NCI-H748 (cell line): ENCODE data around the gene SPDYE17.
"Not testable (repeated sequence)": the region's sequence is repeated elsewhere in the genome, so short reads cannot be mapped to it uniquely, and the experiment has no call there.

ENCODE experiments used
- DNase-seq: peaks from one replicate; lab custom pipeline; 2025; ENCODE audit not compliant: unreplicated experiment; lab: John Stamatoyannopoulos, UW

SPDYE17 gene

GRCh38 chr7:76998764-76999450 is 33.3 kb downstream of the SPDYE17 start:
- DNase-seq = not testable (repeated sequence)

DNA sequence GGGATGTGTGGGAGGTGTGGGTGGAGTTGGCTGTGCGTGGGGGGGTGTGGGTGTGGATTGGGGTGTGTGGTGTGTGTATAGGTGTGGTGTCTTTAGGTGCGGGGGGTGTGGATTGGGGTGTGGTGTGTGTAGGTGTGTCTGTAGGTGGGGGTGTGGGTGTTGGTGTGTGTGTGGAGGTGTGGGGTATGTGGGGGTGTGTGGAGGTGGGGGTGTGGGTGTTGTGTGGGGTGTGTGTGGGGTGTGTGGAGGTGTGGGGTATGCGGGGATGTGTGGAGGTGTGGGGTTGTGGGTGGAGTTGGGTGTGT is 33.9 kb downstream of the SPDYE17 start:
- DNase-seq = no peak

- no peak for DNase-seq
Observed at GRCh38 chr7:76997381-76998284, 34.5 kb downstream of the SPDYE17 start.

GRCh38 chr7:76996932-76997331 is 35.2 kb downstream of the SPDYE17 start:
- not testable (repeated sequence) for DNase-seq

GRCh38 chr7:76994286-76994685 is 37.9 kb downstream of the SPDYE17 start:
- not testable (repeated sequence) for DNase-seq

DNA sequence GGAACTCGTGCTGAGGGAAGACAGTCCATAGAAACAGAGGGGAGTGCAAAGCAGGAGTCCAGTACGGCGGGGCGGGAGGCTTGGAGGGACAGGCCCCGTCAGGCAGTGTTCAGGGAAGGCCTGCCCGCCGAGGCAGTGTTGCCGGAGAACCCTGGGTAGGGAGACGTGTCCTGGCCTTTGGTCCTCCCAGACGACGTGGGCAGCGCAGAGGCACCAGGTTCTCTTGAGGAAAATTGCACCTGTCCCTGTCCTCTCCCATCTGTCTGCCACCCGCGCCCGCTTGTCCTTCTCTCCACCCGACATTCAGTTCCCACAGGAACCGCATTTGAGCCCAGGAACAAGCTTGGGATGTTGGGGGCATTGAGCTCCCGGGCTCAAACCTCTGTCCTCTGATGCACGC is 38.3 kb downstream of the SPDYE17 start:
- not testable (repeated sequence) for DNase-seq

DNA sequence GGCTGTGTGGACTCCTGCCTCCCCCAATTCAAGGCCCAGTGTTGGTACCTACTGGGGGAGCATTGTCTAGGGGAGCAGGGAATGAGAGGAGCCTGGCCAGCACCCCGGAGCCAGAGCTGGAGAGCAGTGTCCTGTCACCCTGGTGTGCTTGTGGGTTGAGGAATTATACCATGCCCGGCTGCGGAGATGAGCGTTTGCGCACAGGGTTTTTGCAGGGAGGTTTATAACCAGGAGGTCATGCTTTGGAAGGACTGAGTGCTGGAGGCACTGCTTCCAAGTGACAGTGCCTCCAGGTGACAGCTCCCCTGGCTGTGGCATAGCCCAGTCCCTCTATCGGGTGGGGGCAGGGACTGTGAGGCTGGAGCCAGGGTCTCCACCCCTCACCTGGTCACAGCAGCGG is 39.3 kb downstream of the SPDYE17 start:
- not testable (repeated sequence) for DNase-seq

GRCh38 chr7:76992204-76992603 is 40.0 kb downstream of the SPDYE17 start:
- not testable (repeated sequence) for DNase-seq

DNA sequence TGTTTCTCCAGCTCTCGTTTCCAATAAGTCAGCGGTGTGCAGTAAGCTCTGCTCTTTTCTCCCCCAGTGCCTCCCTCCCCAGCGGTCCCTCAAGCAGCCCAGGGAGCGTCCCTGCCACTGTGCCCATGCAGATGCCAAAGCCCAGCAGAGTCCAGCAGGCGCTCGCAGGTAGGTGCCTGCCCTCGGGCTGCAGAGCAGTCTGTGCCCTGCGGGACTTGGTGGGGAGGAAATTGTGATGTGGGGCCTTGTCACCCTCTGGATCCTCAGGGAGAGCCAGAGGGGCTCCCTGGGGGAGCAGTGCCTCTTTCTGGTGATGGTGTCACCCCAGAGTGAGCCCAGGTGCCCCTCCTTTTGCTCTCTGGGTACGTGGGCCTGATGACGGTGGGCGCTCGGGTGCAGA is 42.0 kb downstream of the SPDYE17 start:
- not testable (repeated sequence) for DNase-seq

GRCh38 chr7:76985924-76986717 is 46.0 kb downstream of the SPDYE17 start:
- not testable (repeated sequence) for DNase-seq

DNA sequence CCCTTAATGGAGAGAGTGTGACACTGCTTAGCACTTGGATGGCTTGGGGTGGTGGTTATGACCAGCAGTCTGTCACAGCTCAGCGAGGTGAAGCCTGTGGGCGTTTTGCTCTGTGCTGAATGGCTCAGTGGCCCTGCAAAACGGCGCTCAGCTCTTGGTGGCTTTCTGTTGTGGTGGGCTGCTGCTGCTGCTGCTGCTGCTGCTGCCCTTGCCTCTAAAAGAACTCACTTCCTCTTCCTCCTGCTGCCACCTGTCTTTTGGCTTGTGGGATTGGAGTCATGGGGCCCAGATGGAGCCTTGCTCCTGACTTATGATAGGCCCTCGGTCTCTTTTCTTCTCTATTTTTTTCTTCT is 47.4 kb downstream of the SPDYE17 start:
- not testable (repeated sequence) for DNase-seq

DNA sequence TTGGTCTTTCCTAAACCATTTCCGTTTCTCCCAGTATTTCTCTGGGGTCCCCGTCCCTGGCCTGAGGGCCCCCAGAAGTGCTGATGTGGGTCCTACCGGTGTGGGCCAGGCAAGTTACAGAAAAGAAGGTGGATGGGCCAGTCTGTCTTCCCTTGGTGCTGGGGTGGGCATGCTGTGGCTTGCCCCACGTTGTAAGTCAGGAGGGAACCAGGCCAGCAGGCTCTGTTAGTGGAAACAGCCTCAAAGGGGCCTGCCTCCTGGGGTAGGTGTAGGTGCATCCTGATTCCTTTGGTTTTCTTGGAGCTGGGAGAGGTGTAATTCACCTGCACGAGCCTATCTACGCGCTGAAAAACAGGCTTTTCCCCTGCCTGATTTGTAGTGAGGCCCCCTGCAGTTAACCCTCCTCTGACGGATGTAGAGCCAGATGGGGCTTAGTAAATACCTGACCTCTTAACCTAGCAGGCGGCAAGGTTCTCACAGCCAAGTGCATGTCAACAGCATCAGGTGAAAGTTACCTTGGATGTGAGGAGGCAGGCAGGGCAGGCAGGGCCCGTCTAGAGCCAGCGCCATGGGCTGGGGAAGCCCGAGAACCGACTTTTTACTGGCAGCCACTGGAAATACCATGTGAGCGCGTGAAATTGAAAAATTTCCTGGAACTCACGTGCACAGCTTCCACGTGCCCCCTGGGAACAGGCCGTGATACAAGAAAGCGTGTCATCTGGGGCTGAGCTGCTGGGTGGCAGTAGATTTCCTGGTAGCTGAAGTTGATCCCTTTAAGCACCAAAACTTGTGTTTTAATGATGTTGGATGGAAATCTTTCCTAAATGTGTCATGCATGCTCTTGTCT is 48.0 kb downstream of the SPDYE17 start:
- DNase-seq = not testable (repeated sequence)

- DNase-seq = not testable (repeated sequence)
Observed at GRCh38 chr7:76983333-76983732, 48.8 kb downstream of the SPDYE17 start.

GRCh38 chr7:76982501-76982900 is 49.7 kb downstream of the SPDYE17 start:
- not testable (repeated sequence) for DNase-seq

DNA sequence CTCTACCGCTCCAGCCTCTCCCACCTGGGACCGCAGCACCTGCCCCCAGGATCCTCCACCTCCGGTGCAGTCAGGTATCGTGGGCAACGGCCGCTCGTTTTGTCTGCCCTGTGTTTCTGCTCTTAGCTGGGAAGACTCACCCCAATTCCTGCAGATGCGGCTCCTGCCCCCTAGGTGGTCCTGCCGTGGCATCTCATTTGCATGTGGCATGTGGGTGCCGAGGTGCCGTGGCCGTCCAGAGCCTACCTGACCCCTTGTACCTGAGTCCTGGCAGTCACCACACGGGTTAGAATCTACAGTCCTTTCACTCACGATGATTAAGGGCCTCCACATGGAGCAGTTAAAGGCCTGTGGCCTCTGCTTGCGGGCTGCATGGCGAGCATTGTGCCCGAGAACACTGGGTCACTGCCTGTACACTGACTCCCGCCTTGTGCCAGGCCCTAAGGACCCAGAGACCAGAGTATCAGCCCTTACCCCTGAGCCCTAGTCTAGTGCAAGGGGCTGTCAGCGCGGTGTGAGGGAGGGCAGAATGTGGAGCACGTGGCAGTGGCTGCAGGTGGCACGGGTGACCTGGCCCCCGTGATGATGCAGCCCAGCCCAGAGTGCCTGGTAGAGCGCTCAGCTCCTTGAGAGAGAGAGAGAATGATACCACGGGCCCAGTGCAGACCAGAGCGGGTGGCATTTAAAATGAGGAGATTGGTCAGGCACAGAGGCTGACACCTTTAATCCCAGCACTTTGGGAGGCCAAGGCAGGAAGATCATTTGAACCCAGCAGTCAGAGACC is 50.8 kb downstream of the SPDYE17 start:
- DNase-seq = not testable (repeated sequence)

DNA sequence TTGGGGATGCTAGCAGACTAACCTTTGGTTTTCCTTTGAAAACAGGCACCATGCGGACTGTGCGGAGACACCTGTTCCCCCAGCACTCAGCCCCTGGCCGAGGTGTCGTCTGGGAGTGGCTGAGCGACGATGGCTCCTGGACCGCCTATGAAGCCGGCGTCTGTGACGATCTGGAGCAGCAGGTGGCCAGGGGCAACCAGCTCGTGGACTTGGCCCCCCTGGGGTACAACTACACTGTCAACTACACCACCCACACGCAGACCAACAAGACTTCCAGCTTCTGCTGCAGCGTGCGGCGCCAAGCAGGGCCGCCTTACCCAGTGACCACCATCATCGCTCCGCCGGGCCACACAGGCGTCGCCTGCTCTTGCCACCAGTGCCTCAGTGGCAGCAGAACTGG is 51.6 kb downstream of the SPDYE17 start:
- not testable (repeated sequence) for DNase-seq

GRCh38 chr7:76977761-76978367 is 54.3 kb downstream of the SPDYE17 start:
- not testable (repeated sequence) for DNase-seq

DNA sequence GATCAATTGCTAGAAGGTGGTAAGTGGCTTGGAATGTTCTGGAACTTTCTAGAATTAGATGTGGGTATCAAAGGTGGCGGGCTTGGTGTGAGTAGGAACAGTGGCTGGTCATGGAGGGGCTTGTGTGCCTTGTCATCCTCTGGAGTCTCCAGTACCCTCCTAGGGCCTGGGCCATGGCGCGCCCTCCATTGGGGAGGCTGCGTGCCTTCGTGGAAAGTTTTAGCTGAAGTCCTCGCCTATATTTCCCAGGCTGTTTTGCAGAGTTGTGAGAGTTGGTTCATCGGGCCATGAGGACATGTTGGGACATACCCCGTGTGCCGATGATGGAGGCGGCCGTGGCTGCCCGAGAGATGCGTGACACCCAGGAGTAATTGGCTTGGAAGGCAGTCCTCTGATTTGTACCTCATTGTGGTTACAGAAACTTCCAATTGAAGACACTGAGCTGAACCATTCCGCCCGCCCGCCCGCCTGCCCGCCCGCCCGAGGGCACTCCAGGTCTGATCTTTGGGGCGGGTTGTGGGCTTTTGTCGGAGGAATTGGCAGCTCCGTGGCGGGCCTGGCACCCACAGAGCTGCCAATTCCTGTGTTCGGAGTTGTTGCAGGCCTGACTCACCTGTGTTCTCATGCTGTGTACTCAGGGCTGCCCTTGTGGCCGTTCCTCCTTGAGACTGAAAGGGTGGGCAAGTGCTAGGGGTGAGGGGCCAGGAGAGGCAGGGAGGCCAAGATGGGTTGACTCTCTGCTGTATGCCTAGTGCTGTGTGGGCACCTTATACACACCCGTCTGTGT is 57.2 kb downstream of the SPDYE17 start:
- DNase-seq = not testable (repeated sequence)

DNA sequence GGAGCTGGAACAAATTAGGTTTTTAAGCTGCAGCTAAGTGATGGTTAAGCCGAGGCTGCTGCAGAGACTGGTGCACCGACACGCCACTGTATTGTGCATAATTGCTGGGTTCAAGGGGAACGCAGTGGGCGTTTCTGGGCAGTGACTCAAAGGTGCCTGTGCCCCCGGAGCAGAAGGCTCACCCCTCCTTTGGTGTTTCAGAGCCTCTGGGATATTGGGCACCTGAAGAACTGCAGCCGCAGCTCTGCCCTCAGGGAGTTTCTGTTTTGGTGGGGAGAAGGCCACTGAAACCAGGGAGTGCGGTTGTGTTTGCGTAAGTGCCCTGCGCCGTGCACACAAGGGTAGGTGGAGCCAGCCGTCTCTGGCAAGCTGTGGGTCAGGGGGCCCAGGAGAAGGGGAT is 57.8 kb downstream of the SPDYE17 start:
- not testable (repeated sequence) for DNase-seq
